ENCODE measurements around the gene OCLN. TPM values are rescaled to one million over a fixed set of nuclear protein-coding genes. Genes with fewer than 3 reads are reported as not detected.
"Not testable (repeated sequence)": the region's sequence is repeated elsewhere in the genome, so short reads cannot be mapped to it uniquely, and the experiment has no call there.

The OCLN gene
- total RNA-seq, 1 experiment from 2014 or later, result 45.6 TPM

DNA sequence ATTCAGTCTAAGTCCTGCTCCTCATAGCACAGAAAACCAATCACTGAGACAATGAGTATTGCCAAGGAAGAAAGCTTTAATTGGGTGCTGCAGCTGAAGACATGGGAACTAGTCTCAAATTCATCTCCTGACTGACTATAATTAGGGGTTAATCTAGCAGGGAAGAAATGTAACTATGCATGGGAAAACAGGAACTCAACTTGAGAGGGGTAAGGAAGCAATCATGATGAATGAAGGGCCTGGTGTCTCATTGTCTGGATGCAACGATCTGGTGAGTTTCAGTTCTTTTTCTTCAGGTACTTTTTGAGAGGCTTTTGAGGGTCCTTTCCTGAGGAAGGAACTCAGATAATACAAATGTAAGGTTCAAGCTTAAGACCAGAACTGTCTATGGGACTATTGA, 24.0 kb upstream of the OCLN start:
- Histone ChIP-seq H3K4me1 (replicated peaks) (no peaks in the 10 kb centered on the region), H3K9me3 (replicated peaks) (no peaks in the 10 kb centered on the region), H3K27me3 (replicated peaks) (no peaks in the 10 kb centered on the region), H3K4me3 (no peak overlapping the region), H3K36me3 (no peaks in the 10 kb centered on the region), H3K27ac (no peak overlapping the region)
- DNase-seq (ENCODE audit: low read depth in 1 of 2, low spot score in 2 of 2), result no peak

DNA sequence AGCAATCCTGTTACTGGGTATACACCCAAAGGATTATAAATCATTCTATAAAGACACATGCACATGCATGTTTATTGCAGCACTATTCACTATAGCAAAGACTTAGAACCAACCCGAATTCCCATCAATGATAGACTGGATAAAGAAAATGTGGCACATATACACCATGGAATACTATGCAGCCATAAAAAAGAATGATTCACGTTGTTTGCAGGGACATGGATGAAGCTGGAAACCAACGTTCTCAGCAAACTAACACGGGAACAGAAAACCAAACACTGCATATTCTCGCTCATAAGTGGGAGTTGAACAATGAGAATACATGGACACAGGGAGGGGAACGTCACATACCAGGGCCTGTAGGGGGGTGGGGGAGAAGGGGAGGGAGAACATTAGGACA, 21.1 kb upstream of the OCLN start:
- not testable (repeated sequence) for H3K4me3 ChIP-seq; H3K27ac ChIP-seq; H3K4me1 ChIP-seq (replicated peaks); H3K36me3 ChIP-seq; H3K27me3 ChIP-seq (replicated peaks); H3K9me3 ChIP-seq (replicated peaks); DNase-seq (ENCODE audit: low read depth in 1 of 2, low spot score in 2 of 2)

DNA sequence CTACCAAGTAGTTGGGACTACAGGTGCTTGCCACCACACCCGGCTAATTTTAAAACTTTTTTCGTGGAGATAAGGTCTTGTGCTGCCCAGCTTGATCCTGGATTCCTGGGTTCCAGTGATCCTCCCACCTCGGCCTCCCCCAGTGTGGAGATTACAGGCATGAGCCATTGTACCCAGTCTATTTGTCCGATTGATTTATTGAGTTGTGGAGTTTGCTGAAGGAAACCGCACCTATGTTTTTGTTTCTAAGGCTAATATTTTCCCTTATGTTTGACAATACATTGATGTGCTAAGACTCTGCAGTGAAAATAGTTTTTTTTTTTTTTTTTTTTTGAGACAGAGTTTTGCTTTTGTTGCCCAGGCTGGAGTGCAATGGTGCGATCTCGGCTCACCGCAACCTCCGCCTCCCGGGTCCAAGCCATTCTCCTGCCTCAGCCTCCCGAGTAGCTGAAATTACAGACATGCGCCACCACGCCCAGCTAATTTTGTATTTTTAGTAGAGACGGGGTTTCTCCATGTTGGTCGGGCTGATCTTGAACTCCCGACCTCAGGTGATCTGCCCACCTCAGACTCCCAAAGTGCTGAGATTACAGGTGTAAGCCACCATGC, 20.0 kb upstream of the OCLN start:
- not testable (repeated sequence) for H3K4me1 ChIP-seq (replicated peaks); DNase-seq (ENCODE audit: low read depth in 1 of 2, low spot score in 2 of 2); H3K36me3 ChIP-seq; H3K4me3 ChIP-seq; H3K9me3 ChIP-seq (replicated peaks); H3K27me3 ChIP-seq (replicated peaks); H3K27ac ChIP-seq

DNA sequence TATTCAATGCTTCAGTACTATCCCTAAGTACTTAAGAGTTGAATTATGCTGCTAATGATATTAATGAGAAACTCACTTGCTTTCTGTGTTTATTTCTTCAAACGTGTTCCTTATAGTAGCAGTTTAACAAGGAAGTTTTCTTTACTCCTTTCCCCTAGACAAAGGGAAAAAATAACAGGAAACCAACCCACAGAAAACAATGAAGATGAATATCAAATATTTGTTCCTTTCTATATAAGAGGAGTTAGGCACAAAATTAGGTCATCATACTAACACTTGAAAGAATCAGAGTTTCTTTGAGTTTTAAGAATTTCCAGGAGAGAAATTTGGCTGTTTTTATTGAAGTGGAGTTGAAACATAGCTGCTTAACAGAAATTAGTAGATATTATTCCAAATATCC, 15.4 kb upstream of the OCLN start:
- DNase-seq (ENCODE audit: low read depth in 1 of 2, low spot score in 2 of 2), result peak in 1 of 2 experiments; percentile 31
- H3K9me3 ChIP-seq (replicated peaks), result no peaks in the 10 kb centered on the region
- no peaks in the 10 kb centered on the region for H3K27me3 ChIP-seq (replicated peaks)
- no peaks in the 10 kb centered on the region for H3K36me3 ChIP-seq
- H3K4me1 ChIP-seq (replicated peaks), result peaks cover 10% of the 10 kb centered on the region
- H3K27ac ChIP-seq, result peak overlapping the region; percentile 19; the same call in 1 of the 2 replicates
- H3K4me3 ChIP-seq, result no peak overlapping the region

DNA sequence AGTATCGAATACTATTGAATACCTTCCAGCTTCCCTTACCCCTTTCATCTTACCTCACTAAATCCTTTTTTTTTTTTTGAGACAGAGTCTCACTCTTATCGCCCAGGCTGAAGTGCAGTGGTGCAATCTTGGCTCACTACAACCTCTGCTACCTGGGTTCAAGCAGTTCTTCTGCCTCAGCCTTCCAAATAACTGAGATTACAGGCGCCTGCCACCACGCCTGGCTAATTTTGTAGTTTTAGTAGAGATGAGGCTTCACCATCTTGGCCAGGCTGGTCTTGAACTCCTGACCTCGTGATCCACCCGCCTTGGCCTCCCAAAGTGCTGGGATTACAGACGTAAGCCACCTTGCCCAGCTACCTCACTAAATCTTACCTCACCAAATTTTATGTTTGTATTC, 14.3 kb upstream of the OCLN start:
- H3K36me3 ChIP-seq; H3K4me3 ChIP-seq; H3K9me3 ChIP-seq (replicated peaks); H3K27ac ChIP-seq; DNase-seq (ENCODE audit: low read depth in 1 of 2, low spot score in 2 of 2); H3K27me3 ChIP-seq (replicated peaks): not testable (repeated sequence)
- peaks cover 10% of the 10 kb centered on the region for H3K4me1 ChIP-seq (replicated peaks)

DNA sequence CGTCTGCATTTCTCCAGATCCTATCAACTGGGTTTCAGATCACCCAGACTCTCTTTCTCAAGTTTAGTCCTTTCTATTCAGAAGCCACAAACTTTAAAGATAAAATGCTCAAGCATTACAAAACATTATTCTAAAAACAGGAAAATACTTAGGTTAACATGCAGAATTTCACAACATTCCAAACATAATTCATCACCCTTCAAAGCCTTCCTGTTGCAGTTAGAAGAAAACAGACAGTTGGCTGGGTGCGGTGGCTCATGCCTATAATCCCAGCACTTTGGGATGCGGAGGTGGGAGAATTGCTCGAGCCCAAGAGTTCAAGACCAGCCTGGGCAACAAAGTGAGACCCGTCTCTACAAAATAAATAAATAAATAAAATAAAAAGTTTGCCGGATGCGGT, 7.7 kb upstream of the OCLN start:
- Histone ChIP-seq H3K4me1 (replicated peaks) (peaks cover 21% of the 10 kb centered on the region), H3K27ac (peak overlapping the region; percentile 85), H3K4me3 (no peak overlapping the region), H3K27me3 (replicated peaks) (no peaks in the 10 kb centered on the region), H3K36me3 (no peaks in the 10 kb centered on the region), H3K9me3 (replicated peaks) (no peaks in the 10 kb centered on the region)
- DNase-seq (ENCODE audit: low read depth in 1 of 2, low spot score in 2 of 2), result peak; percentile 81 to 88

DNA sequence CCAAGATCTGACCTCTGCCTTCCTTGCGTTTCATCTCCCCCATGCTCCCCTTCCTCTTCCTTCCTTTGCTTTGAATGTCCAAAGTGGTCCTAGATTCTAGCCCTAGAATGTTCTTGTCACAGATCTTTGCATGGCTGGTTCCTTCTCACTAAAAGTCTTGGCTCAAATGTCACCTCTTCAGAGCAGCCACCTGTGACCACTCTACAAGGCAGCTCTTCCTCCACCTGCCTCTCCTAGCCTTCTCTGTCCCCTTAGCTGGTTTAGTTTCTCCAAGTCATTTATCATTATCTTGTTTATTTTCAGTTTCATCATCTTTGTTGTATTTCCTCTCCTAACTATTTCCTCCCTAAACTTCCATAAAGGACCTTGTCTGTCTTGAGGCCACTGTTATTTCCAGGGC, 7.1 kb upstream of the OCLN start:
- no peaks in the 10 kb centered on the region for H3K9me3 ChIP-seq (replicated peaks)
- peaks cover 21% of the 10 kb centered on the region for H3K4me1 ChIP-seq (replicated peaks)
- H3K27me3 ChIP-seq (replicated peaks), result no peaks in the 10 kb centered on the region
- no peak overlapping the region for H3K4me3 ChIP-seq
- no peak for DNase-seq (ENCODE audit: low read depth in 1 of 2, low spot score in 2 of 2)
- peak overlapping the region; percentile 85 for H3K27ac ChIP-seq
- H3K36me3 ChIP-seq, result no peaks in the 10 kb centered on the region

DNA sequence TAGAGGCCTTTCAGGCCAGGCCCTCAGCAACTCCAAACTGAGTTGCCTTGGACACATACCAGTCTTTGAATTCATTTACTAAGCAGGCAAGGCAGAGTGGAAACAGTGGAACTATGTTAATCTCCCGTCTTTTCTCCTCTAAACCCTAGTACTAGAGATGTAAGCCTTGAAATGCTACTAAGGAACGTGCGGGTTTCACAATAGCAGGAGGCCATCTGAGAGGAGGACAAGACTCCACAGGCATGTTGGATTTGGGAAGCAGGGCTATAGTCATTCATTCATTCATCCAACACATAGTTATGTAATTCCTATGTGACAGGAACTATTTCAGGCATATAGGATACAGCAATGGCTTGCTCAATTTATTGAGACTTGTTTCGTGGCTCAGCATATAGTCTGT, 3.3 kb upstream of the OCLN start:
- Histone ChIP-seq H3K27me3 (replicated peaks) (no peaks in the 10 kb centered on the region), H3K4me1 (replicated peaks) (peaks cover 36% of the 10 kb centered on the region), H3K27ac (no peak overlapping the region), H3K9me3 (replicated peaks) (no peaks in the 10 kb centered on the region), H3K36me3 (no peaks in the 10 kb centered on the region), H3K4me3 (no peak overlapping the region)
- no peak for DNase-seq (ENCODE audit: low read depth in 1 of 2, low spot score in 2 of 2)

DNA sequence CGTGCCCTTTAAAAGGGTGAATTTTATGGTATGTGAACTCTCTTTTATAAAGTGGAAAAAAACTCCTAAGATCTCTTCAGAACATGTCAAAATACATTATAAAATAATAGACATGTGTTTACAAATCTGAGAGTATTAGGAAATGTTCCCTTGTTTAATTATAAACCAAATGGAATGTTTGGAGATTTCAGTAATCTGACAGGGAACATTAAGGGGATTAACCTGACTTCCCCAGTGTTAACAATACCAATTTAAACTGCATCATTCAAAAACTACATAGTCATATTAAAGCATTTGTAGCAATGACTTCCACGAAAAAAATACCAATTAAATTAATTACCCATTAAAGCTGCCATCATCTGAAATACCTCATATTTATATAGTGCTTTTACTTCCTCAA, 1.6 kb upstream of the OCLN start:
- Histone ChIP-seq H3K4me3 (no peak overlapping the region), H3K4me1 (replicated peaks) (peaks cover 31% of the 10 kb centered on the region), H3K27ac (no peak overlapping the region), H3K9me3 (replicated peaks) (no peaks in the 10 kb centered on the region), H3K27me3 (replicated peaks) (no peaks in the 10 kb centered on the region), H3K36me3 (no peaks in the 10 kb centered on the region)
- no peak for DNase-seq (ENCODE audit: low read depth in 1 of 2, low spot score in 2 of 2)

DNA sequence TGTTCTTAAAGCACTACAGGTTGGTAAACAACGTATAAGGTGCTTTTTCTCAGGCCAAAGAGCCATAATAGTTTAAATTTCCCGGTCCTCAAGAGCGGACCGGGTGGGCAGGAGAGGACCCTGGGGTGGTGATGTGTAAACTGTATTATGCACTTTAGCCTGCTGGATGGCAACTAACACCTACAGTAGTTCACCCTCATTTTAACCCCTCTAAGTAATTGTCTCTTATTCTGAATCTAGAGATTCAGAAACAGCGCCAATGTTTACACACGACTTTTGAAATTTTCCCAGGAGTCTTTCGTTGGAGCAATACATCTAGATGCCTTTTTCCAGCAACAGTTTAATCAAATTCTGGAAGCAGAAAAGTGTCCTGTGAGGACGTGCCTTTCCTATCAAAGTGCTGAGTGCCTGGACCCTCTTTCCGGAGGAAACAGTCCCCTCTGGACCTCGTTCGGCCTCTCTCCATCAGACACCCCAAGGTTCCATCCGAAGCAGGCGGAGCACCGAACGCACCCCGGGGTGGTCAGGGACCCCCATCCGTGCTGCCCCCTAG, 676 bp upstream of the OCLN start:
- Histone ChIP-seq H3K36me3 (no peaks in the 10 kb centered on the region), H3K27ac (no peak overlapping the region), H3K4me1 (replicated peaks) (peaks cover 36% of the 10 kb centered on the region), H3K9me3 (replicated peaks) (no peaks in the 10 kb centered on the region), H3K4me3 (peak overlapping the region; percentile 75), H3K27me3 (replicated peaks) (no peaks in the 10 kb centered on the region)
- DNase-seq (ENCODE audit: low read depth in 1 of 2, low spot score in 2 of 2), result no peak

DNA sequence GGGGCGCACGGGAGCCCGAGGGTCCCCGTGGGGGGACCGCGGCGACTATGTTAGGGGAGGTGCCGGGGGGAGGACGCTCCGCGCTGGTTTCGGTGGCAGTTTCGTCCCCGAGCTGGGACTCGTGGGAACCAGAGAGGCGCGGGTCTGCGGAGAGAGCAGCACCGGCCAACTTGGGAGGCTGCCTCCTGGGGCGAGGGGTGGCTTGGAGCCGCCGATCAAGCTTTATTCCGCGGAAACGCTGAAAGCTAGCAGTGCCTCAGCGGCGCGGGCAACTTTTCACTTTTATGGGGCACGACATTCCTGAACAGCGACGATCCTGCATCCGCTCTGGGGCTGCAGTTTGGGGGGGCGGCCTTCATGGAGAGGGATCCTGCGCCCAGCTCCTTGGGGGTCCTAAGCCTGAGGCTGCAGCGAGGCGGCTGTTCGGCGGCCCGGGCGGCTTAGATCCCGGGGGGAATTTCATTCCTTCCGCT, 369 bp downstream of the OCLN start:
- DNase-seq (ENCODE audit: low read depth in 1 of 2, low spot score in 2 of 2), result peak; percentile 48 to 49
- peak overlapping the region; percentile 75 for H3K4me3 ChIP-seq
- no peaks in the 10 kb centered on the region for H3K9me3 ChIP-seq (replicated peaks)
- no peaks in the 10 kb centered on the region for H3K27me3 ChIP-seq (replicated peaks)
- H3K4me1 ChIP-seq (replicated peaks), result peaks cover 46% of the 10 kb centered on the region
- no peaks in the 10 kb centered on the region for H3K36me3 ChIP-seq
- peak overlapping the region; percentile 62 for H3K27ac ChIP-seq

DNA sequence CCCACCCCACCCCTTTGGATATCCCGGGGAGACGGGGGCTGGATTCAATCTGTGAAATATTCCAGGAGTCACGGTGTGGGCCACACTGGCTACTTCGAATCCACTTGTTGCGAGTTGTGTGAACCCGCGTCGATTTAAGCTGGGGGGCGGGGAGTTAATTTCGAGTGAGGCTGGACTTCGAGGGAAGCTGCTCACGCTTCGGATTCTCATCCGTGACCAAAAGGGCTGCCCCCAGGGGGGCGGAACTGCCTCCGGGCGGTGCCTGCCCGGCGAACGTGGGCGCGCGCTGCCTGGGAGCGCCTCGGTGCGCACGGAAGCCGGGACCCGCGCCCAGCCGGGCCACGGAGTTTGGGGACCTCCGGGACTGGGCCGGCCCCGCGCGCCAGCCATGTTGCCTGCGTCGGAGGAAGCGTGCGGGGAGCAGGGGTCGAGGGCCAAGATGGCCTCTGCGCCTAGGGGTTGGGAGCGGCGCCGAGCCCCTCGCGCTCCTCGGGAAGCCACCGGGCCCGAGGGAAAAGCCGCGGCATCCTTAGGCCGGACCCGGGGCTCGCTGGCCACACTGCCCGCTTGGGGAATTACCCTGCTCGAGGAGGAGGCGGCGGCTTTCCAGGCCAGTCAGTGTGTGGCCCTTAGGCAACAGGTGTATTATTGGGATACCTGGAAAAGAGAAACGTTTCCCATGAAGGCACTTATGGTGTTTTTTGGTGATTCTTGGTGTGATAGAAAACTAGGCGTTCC, 975 bp downstream of the OCLN start:
- H3K27me3 ChIP-seq (replicated peaks), result no peaks in the 10 kb centered on the region
- no peaks in the 10 kb centered on the region for H3K36me3 ChIP-seq
- H3K4me3 ChIP-seq, result peak overlapping the region; percentile 75
- peaks cover 53% of the 10 kb centered on the region for H3K4me1 ChIP-seq (replicated peaks)
- peak; percentile 63 to 64 for DNase-seq (ENCODE audit: low read depth in 1 of 2, low spot score in 2 of 2)
- peak overlapping the region; percentile 62 for H3K27ac ChIP-seq
- no peaks in the 10 kb centered on the region for H3K9me3 ChIP-seq (replicated peaks)

DNA sequence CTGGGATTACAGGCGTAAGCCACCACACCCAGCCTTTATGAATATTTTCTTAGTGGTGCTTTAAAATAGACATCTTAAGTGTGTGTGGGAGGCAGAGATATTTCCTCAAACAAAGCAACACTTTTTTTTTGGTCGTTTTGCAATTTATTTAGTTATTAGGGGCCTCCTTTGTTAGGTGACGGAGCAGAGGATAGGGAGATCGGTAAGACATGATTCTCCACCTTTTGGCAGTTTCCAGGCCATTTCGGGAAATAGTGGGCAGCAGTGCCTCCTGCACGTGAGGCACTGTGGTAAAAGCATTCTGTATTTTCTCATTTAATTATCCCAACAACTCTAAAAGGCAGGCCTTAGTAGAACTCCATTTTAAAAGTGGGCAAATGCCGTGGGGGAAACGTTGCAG, 1.9 kb downstream of the OCLN start:
- H3K27me3 ChIP-seq (replicated peaks), result no peaks in the 10 kb centered on the region
- peak overlapping the region; percentile 75; the same call in 1 of the 2 replicates for H3K4me3 ChIP-seq
- H3K27ac ChIP-seq, result no peak overlapping the region
- peaks cover 61% of the 10 kb centered on the region for H3K4me1 ChIP-seq (replicated peaks)
- H3K9me3 ChIP-seq (replicated peaks), result no peaks in the 10 kb centered on the region
- no peaks in the 10 kb centered on the region for H3K36me3 ChIP-seq
- no peak for DNase-seq (ENCODE audit: low read depth in 1 of 2, low spot score in 2 of 2)

DNA sequence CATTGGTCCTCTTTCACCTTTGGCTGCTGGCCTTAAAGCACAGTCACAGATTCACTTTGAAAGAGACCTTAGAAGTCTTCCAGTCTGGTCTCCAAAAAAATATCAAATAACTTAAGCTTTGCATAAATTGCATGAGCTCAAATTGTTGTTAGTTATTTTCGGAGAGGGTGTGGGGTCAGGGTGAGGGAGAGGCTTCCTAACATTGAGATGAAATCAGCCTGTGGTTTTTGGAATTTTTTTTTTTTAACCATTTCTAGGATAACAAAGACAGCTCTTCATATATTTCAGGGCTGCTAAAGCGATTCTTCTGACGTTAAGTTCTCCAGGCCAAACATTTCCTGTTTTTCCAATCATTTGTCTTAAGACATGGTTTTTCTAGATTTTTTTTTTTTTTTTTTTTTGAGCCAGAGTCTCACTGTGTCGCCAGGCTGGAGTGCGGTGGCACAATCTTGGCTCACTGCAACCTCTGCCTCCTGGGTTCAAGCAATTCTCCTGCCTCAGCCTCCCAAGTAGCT, 4.5 kb downstream of the OCLN start:
- H3K27ac ChIP-seq, result peak overlapping the region; percentile 98
- no peaks in the 10 kb centered on the region for H3K36me3 ChIP-seq
- no peaks in the 10 kb centered on the region for H3K27me3 ChIP-seq (replicated peaks)
- H3K4me3 ChIP-seq, result no peak overlapping the region
- peak in 1 of 2 experiments; percentile 69 for DNase-seq (ENCODE audit: low read depth in 1 of 2, low spot score in 2 of 2)
- H3K9me3 ChIP-seq (replicated peaks), result 0 out of 2 replicates have a peak, but pooled peaks cover 5% of the 10 kb centered on the region
- peaks cover 80% of the 10 kb centered on the region for H3K4me1 ChIP-seq (replicated peaks)

Measured in SJSA1 (cell line).